ENCODE measurements around the gene ACSS1.

DNA sequence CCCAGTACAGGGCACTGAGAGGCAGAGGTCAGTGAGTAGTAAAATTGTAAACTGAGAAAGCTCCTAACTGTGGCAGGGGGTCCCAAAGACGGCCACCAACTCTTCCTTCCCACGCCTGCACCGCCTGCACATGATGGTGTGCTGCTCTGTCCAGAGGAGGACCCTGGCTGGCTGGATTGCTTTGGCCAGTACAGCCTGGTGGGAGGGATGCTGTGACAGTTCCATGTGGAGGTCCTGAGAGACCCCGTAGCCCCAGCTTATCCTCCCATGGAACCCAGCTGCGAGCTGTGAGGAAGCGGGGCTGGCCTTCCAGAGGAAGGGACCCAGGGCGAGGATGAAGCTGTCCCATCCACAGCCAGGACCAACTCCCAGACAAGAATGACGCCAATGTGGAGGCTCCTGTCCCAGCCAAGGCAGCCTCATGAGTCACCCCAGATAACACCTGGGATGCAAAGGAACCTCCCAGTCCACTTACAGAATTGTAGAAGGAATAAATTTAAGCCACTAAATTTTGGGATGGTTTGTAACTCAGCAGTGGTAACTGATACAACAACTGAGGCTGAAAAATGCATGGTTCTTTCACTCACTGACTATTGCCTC, 2.0 kb upstream of the ACSS1 start:
- TF ChIP-seq, protein P1, sequence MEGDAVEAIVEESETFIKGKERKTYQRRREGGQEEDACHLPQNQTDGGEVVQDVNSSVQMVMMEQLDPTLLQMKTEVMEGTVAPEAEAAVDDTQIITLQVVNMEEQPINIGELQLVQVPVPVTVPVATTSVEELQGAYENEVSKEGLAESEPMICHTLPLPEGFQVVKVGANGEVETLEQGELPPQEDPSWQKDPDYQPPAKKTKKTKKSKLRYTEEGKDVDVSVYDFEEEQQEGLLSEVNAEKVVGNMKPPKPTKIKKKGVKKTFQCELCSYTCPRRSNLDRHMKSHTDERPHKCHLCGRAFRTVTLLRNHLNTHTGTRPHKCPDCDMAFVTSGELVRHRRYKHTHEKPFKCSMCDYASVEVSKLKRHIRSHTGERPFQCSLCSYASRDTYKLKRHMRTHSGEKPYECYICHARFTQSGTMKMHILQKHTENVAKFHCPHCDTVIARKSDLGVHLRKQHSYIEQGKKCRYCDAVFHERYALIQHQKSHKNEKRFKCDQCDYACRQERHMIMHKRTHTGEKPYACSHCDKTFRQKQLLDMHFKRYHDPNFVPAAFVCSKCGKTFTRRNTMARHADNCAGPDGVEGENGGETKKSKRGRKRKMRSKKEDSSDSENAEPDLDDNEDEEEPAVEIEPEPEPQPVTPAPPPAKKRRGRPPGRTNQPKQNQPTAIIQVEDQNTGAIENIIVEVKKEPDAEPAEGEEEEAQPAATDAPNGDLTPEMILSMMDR (IDR thresholded peaks at IDR 0.05; ENCODE audit: low read depth, low read length, poor library complexity, severe bottlenecking) = no peak
- no peak for TF ChIP-seq EZH2phosphoT487 (IDR thresholded peaks at IDR 0.05; ENCODE audit: borderline replicate concordance, low read length)

Measured in DOHH2 (cell line).